T-cell (primary cell): ENCODE results near the gene FOXF2. TPM values are rescaled to one million over a fixed set of nuclear protein-coding genes. Genes with fewer than 3 reads are reported as not detected.

ENCODE experiments used
- ATAC-seq, 4 experiments: fragments of 200-7000 bp in 3 of 4; fragments of 150-1000 bp in 1 of 4; cut with Tn5 transposase; replicated peaks in 1 of 4; 1 replicate in 3 of 4; 2 replicates in 1 of 4; pipeline ENCODE4 v1.10.0; 2021; ENCODE audit warnings: moderate library complexity in 3 of 4, mild to moderate bottlenecking in 2 of 4, moderate number of reproducible peaks in 1 of 4
- CTCF ChIA-PET, 2 donors: fragments of 300-600 bp; sonication (Branson Sonifier 250); formaldehyde crosslinking; loops; one replicate each; lab custom pipeline; 2022; ENCODE audit warnings: antibody characterized with exemption in 2 of 2; lab: Charles Lee
- POLR2A ChIA-PET, 2 donors: fragments of 300-600 bp; sonication (Branson Sonifier 250); formaldehyde crosslinking; loops; one replicate each; lab custom pipeline; 2022; ENCODE audit warnings: antibody characterized with exemption in 2 of 2; lab: Charles Lee
- DNase-seq, 35 experiments: peaks; one replicate each; pipeline versions ENCODE4 v3.0.0 to v3.0.0-alpha.2; 2013 to 2023
- H3K27ac ChIP-seq: one replicate; pipeline ENCODE4 v1.5.1; 2013; ENCODE audit warnings: low read length
- H3K27me3 ChIP-seq, 2 experiments: replicated peaks in 1 of 2; 1 replicate in 1 of 2; 2 replicates in 1 of 2; pipeline versions ENCODE4 v1.6.1 to v1.7.0; 2013; ENCODE audit warnings: low read length in 1 of 2, mixed read lengths in 1 of 2; ENCODE audit not compliant: control insufficient read depth in 2 of 2, insufficient read depth in 2 of 2; ENCODE audit errors: extremely low read depth in 1 of 2
- H3K36me3 ChIP-seq, 2 donors: 1 replicate in 1 of 2; 2 replicates in 1 of 2; pipeline versions ENCODE4 v1.6.1 to v1.7.0; 2013; ENCODE audit warnings: low read length in 1 of 2; ENCODE audit not compliant: control insufficient read depth in 2 of 2, insufficient read depth in 1 of 2; ENCODE audit errors: extremely low read depth in 1 of 2
- H3K4me1 ChIP-seq, 2 experiments: 1 replicate in 1 of 2; 2 replicates in 1 of 2; pipeline versions ENCODE4 v1.6.1 to v1.7.0; 2013; ENCODE audit warnings: low read length in 2 of 2, mixed read lengths in 1 of 2; ENCODE audit not compliant: insufficient read depth in 2 of 2, control insufficient read depth in 1 of 2; ENCODE audit errors: extremely low read depth in 1 of 2
- H3K4me3 ChIP-seq, 2 donors: 1 replicate in 1 of 2; 2 replicates in 1 of 2; pipeline versions ENCODE4 v1.5.1 to v1.7.0; 2013; ENCODE audit warnings: mild to moderate bottlenecking in 2 of 2, low read length in 1 of 2, moderate library complexity in 1 of 2; ENCODE audit not compliant: control insufficient read depth in 1 of 2; ENCODE audit errors: extremely low read depth in 1 of 2
- H3K9me3 ChIP-seq: 2 replicates; pipeline ENCODE4 v1.7.0; 2013
- H3K27ac Mint-ChIP-seq, 2 donors: one replicate each; pipeline ENCODE4 v1.8.0; 2020 to 2021; ENCODE audit warnings: mild to moderate bottlenecking in 2 of 2, mixed read lengths in 2 of 2
- H3K27me3 Mint-ChIP-seq, 2 donors: one replicate each; pipeline ENCODE4 v1.8.0; 2021 to 2022; ENCODE audit warnings: mixed read lengths in 2 of 2
- H3K36me3 Mint-ChIP-seq: one replicate; pipeline ENCODE4 v1.8.0; 2021; ENCODE audit warnings: mixed read lengths
- H3K4me1 Mint-ChIP-seq, 3 donors: one replicate each; pipeline ENCODE4 v1.8.0; 2020 to 2022; ENCODE audit warnings: mixed read lengths in 3 of 3, mild to moderate bottlenecking in 1 of 3
- H3K4me3 Mint-ChIP-seq, 3 donors: one replicate each; pipeline ENCODE4 v1.8.0; 2020 to 2022; ENCODE audit warnings: mild to moderate bottlenecking in 3 of 3, mixed read lengths in 3 of 3, moderate library complexity in 3 of 3
- H3K9me3 Mint-ChIP-seq, 3 donors: one replicate each; pipeline ENCODE4 v1.8.0; 2020 to 2022; ENCODE audit warnings: mixed read lengths in 3 of 3
- WGBS: methylation state at CpG from one replicate; pipeline ENCODE4 v1.1.5; 2013; ENCODE audit warnings: missing lambda C conversion rate; ENCODE audit not compliant: insufficient coverage; 5-methylcytosine and 5-hydroxymethylcytosine counted together
- total RNA-seq, 35 experiments: library from RNA in 6 of 35; stranded (reverse) in 6 of 35; fragments of 120-200 nt in 1 of 35; gene quantifications; one replicate each; pipeline versions ENCODE4 v1.2.1 to v1.2.4 and lab custom pipeline; 2013 to 2026

The FOXF2 gene
- total RNA-seq, 5 donors from 2014 or later (not counting 1 experiment from before 2014, with no cell fraction given): not detected

GRCh38 chr6:1423578-1423977, 34.2 kb downstream of the FOXF2 start:
- ATAC-seq (no peak), DNase-seq (no peak)
- Mint-ChIP-seq H3K4me1 (peaks cover 0 to 5% (median 3%) of the 10 kb centered on the region in 3 donors), H3K27me3 (peaks cover 33 to 39% of the 10 kb centered on the region in 2 donors), H3K9me3 (peaks cover 0 to 13% (median 4%) of the 10 kb centered on the region in 3 donors), H3K4me3 (no peak overlapping the region), H3K27ac (no peak overlapping the region), H3K36me3 (no peaks in the 10 kb centered on the region)
- 81% methylated on average over 9 of the region's 9 CpGs for WGBS
- Histone ChIP-seq H3K4me1 (peaks cover 0 to 3% of the 10 kb centered on the region in 2 experiments), H3K27ac (no peak overlapping the region), H3K9me3 (no peaks in the 10 kb centered on the region), H3K27me3 (peaks cover 0 to 32% of the 10 kb centered on the region in 2 experiments), H3K36me3 (no peaks in the 10 kb centered on the region), H3K4me3 (no peak overlapping the region)
- CTCF ChIA-PET: interaction anchor here (0.6 to 1.1 kb wide), 3 partner anchors 11 to 833 kb away, joined by 3 to 4 read pairs (median 4); no protein-coding TSS in a partner anchor
- POLR2A ChIA-PET: no interaction called here

DNA sequence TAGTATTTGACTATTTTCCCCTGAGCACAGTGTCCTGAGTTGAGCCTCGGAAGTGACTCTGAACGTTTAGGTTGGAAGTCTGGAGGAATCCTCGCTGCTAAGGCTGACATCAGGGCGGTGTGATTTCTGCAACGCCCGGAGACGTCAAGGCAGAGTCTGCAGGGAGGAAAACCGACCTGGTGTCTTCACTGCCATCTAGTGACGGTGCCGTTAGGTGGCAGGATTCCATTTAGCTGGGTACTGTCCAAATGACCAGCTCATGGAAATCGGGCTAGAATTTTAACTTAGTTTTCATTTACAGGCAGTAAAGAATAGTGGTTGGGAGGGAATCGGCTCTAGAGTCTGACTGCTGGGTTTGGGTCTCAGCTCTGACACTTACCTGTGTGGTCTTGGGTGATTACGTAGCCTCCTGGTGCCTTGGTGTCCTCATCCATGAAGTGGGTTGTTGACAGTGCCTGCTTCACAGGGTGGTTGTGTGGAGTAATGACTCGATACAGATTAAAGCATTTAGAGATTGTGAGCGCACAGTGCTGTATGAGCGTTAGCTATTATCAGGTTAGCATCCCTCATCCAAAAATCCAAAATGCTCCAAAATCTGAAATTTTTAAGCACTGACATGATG, 35.0 kb downstream of the FOXF2 start:
- Mint-ChIP-seq H3K36me3 (no peaks in the 10 kb centered on the region), H3K27ac (no peak overlapping the region), H3K27me3 (peaks cover 33 to 39% of the 10 kb centered on the region in 2 donors), H3K4me1 (peaks cover 0 to 5% (median 3%) of the 10 kb centered on the region in 3 donors), H3K9me3 (peaks cover 0 to 13% (median 4%) of the 10 kb centered on the region in 3 donors), H3K4me3 (no peak overlapping the region)
- 19% methylated on average over 13 of the region's 16 CpGs for WGBS
- H3K36me3 ChIP-seq: no peaks in the 10 kb centered on the region
- H3K4me1 ChIP-seq: peaks cover 0 to 3% of the 10 kb centered on the region in 2 experiments
- no peak overlapping the region for H3K27ac ChIP-seq
- no peaks in the 10 kb centered on the region for H3K9me3 ChIP-seq
- H3K27me3 ChIP-seq: peaks cover 0 to 29% of the 10 kb centered on the region in 2 experiments
- DNase-seq: peak in 5 of 35 experiments; percentile 1 to 21 (median 4)
- H3K4me3 ChIP-seq: no peak overlapping the region
- ATAC-seq: peak in 2 of 4 experiments; percentile 33 to 58
- ChIA-PET CTCF (interaction anchor here (0.6 to 1.1 kb wide), 4 partner anchors 12 to 834 kb away, joined by 3 to 4 read pairs (median 3); no protein-coding TSS in a partner anchor), POLR2A (no interaction called here)

GRCh38 chr6:1426416-1426815, 37.0 kb downstream of the FOXF2 start:
- DNase-seq (no peak), ATAC-seq (no peak)
- ChIA-PET CTCF (no interaction called here), POLR2A (no interaction called here)
- Histone ChIP-seq H3K27ac (no peak overlapping the region), H3K9me3 (no peaks in the 10 kb centered on the region), H3K36me3 (no peaks in the 10 kb centered on the region), H3K4me3 (no peak overlapping the region), H3K27me3 (peaks cover 0 to 27% of the 10 kb centered on the region in 2 experiments), H3K4me1 (peaks cover 0 to 3% of the 10 kb centered on the region in 2 experiments)
- Mint-ChIP-seq H3K4me3 (no peak overlapping the region), H3K36me3 (no peaks in the 10 kb centered on the region), H3K9me3 (no peaks in the 10 kb centered on the region), H3K27ac (no peak overlapping the region), H3K27me3 (peaks cover 35 to 39% of the 10 kb centered on the region in 2 donors), H3K4me1 (peaks cover 0 to 5% (median 3%) of the 10 kb centered on the region in 3 donors)
- WGBS: 48% methylated on average over 9 of the region's 10 CpGs

- WGBS: 24% methylated on average over 5 of the region's 6 CpGs
- Mint-ChIP-seq H3K27ac (no peak overlapping the region), H3K36me3 (no peaks in the 10 kb centered on the region), H3K9me3 (no peaks in the 10 kb centered on the region), H3K4me3 (no peak overlapping the region), H3K4me1 (peaks cover 0 to 5% (median 3%) of the 10 kb centered on the region in 3 donors), H3K27me3 (peaks cover 44 to 57% of the 10 kb centered on the region in 2 donors)
- ChIA-PET CTCF (interaction anchor here in 1 of 2 donors (0.7 kb wide), 1 partner anchor 83 kb away, joined by 3 read pairs; no protein-coding TSS in a partner anchor), POLR2A (no interaction called here)
- Histone ChIP-seq H3K36me3 (no peaks in the 10 kb centered on the region), H3K4me1 (no peaks in the 10 kb centered on the region), H3K27me3 (peaks cover 6 to 33% of the 10 kb centered on the region in 2 experiments), H3K4me3 (no peak overlapping the region), H3K9me3 (no peaks in the 10 kb centered on the region), H3K27ac (no peak overlapping the region)
- no peak for DNase-seq
- ATAC-seq: no peak
Observed at GRCh38 chr6:1435806-1436205, 46.4 kb downstream of the FOXF2 start.

DNA sequence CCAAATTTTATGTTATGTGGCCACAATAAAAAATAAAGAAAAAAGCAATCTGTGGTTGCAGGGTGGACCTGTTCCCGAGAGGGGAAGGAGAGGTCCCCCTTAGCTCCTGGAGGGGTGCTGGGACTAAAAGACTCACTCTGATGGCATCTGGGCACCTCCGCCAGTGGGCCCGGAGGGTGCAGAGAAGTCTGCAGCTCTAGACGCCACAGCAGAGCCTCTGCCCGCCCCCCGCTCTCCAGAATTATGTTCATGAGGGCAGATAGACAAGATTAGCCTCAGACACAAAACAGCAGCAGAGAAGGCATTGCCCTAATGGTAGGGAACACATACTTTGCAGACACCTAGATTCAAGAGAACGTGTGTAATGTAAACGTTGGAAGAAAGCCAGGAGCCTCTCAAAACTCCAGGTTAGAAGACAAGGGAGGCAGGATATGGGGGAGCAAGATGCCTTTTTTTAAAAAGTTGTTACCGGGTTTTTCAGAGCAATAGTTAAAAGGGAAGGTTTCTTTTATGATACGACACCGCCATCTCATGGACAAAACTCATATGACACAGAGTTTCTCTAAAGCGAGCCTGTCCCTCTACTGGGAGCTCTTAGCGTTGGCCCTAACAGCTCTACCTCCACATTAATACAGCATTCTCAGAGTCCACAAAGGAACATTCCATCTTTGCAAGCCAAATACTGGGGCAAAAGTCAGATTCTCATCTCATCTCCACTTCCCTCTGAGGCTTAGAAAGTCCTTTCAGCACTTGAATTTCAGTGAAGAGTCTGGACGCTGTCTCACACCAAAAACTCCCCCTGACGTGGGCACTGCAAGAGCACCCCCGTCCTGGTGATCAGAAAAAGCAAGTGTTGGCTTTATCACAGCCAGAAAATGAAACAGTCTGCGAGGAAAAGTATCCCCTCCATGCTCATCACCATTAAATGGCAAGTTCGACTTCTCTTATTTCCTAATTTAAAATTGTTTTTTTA, 47.2 kb downstream of the FOXF2 start:
- ATAC-seq (peak; percentile 44 to 73 (median 70)), DNase-seq (peak in 28 of 35 experiments; percentile 5 to 72 (median 34))
- Histone ChIP-seq H3K27ac (no peak overlapping the region), H3K9me3 (no peaks in the 10 kb centered on the region), H3K27me3 (peaks cover 6 to 33% of the 10 kb centered on the region in 2 experiments), H3K4me3 (no peak overlapping the region), H3K36me3 (no peaks in the 10 kb centered on the region), H3K4me1 (no peaks in the 10 kb centered on the region)
- WGBS: 26% methylated on average over 10 of the region's 18 CpGs
- peaks cover 0 to 5% (median 3%) of the 10 kb centered on the region in 3 donors for H3K4me1 Mint-ChIP-seq
- no peak overlapping the region for H3K27ac Mint-ChIP-seq
- CTCF ChIA-PET: interaction anchor here (0.6 to 1.0 kb wide), 6 partner anchors 12 to 715 kb away, joined by 3 to 4 read pairs (median 3); no protein-coding TSS in a partner anchor
- no peak overlapping the region for H3K4me3 Mint-ChIP-seq
- H3K36me3 Mint-ChIP-seq: no peaks in the 10 kb centered on the region
- POLR2A ChIA-PET: no interaction called here
- peaks cover 40 to 57% of the 10 kb centered on the region in 2 donors for H3K27me3 Mint-ChIP-seq
- no peaks in the 10 kb centered on the region for H3K9me3 Mint-ChIP-seq
